Prostate gland (tissue), 2 donors: ENCODE data around the gene TSPO. TPM values are rescaled to one million over a fixed set of nuclear protein-coding genes. Genes with fewer than 3 reads are reported as not detected.

Experiments used
- DNase-seq: peaks from one replicate; pipeline ENCODE4 v3.0.0-alpha.2; 2019; ENCODE audit warnings: low spot score
- H3K27ac ChIP-seq, 2 donors: fragments of 200-600 bp; sonication (generic); 2 replicates each; pipeline ENCODE4 v1.5.1; 2017 to 2019
- H3K27me3 ChIP-seq: fragments of 200-600 bp; sonication (generic); replicated peaks from 2 replicates; pipeline ENCODE4 v1.5.1; 2019; ENCODE audit not compliant: insufficient read depth
- H3K36me3 ChIP-seq, 2 donors: fragments of 200-600 bp; sonication (generic); 1 replicate in 1 of 2; 2 replicates in 1 of 2; pipeline versions ENCODE4 v1.5.1 to v1.8.1; 2017 to 2019
- H3K4me1 ChIP-seq: fragments of 200-600 bp; sonication (generic); replicated peaks from 2 replicates; pipeline ENCODE4 v1.5.1; 2019
- H3K4me3 ChIP-seq, 2 donors: fragments of 200-600 bp; sonication (generic); 2 replicates each; pipeline ENCODE4 v1.5.1; 2017 to 2019
- H3K9me3 ChIP-seq: fragments of 200-600 bp; sonication (generic); 2 replicates; pipeline ENCODE4 v1.5.1; 2017
- POLR2A ChIP-seq: fragments of 450-650 bp; IDR thresholded peaks from one replicate; pipeline ENCODE4 v1.6.1; 2016; ENCODE audit warnings: antibody characterized with exemption, mild to moderate bottlenecking
- POLR2AphosphoS5 ChIP-seq: sonication (generic); formaldehyde crosslinking; IDR thresholded peaks from one replicate; pipeline ENCODE4 v1.6.1; 2017; ENCODE audit warnings: antibody characterized with exemption
- WGBS: methylation state at CpG from one replicate; pipeline ENCODE4 v1.1.5; 2018; 5-methylcytosine and 5-hydroxymethylcytosine counted together
- intact Hi-C: fragments of 100-400 bp; cut with DNase I; formaldehyde crosslinking; loops from one replicate; pipeline ENCODE4 v1.14.2; 2022
- total RNA-seq, 2 donors: library from RNA; depleted of rRNA; stranded (reverse); fragments of >200 nt; gene quantifications; one replicate each; pipeline ENCODE4 v1.1.0, GENCODE V29; 2016
- TF ChIP-seq, protein P1 (sequence below), 4 experiments: fragments of 200-600 bp in 2 of 4; fragments of 450-650 bp in 2 of 4; sonication (generic) in 2 of 4; IDR thresholded peaks; 1 replicate in 3 of 4; 2 replicates in 1 of 4; pipeline ENCODE4 v1.5.1; 2016 to 2019; ENCODE audit warnings: antibody characterized with exemption in 4 of 4, mild to moderate bottlenecking in 2 of 4, moderate library complexity in 2 of 4

The TSPO gene
- total RNA-seq, 2 donors from 2014 or later = 238 to 575 TPM

DNA sequence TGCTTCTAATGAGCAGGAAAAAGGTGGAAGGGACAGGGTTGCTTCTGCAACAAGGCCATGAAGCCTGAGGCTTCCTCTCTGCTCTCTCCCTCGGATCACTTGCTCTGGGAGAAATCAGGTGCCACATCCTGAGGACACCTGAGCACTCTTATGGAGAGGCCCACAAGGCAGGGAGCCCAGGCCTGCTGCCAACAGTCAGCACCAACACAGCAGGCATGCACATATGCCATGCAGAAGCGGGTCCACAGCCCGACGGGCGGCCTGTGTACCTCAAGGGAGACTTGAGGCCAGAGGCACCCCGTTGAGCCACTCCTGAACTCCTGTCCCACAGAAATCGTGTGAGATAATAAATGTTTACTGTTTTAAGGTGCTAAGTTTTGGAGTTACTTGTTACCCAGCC, 26.1 kb downstream of the TSPO start:
- peaks cover 9 to 11% of the 10 kb centered on the region in 2 donors for H3K36me3 ChIP-seq
- no peak for DNase-seq
- WGBS = 87% methylated on average over 7 of the region's 7 CpGs

DNA sequence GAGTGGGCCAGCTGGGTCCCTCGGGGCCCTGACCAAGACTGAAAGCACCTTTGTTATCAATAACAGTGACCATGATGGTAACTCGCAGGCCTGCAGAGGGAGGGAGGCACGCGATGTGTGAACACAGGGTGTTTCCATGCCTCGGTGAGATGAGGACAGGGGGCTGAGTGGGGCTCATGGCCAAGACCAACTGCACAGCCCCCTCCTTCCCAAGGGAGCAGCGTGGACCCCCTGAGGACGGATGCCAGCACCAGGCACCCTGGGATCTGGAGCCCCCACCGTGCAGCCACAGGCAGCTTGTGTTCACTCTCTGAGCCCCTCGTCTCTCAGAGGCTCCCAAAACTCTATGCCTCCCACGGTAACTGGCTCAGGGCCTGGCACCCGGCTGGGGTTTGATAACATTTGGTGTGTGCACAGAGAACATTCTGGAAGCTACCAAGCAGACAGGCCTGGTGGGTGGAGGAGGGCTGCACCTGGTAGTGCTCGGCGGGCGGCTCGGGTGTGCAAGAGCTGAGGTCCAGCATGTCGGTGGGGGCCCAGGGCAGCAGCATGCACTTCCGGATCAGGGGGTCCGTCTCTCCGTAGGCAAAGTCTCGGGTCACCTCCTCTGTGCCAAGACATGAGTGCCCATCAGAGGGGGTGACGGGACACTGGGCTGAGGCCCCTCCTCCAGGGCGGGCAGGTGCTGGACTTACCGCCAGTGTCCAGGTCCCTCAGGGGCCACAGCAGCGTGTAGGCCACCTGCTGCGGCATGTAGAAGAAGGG, 28.0 kb downstream of the TSPO start:
- Histone ChIP-seq H3K9me3 (no peaks in the 10 kb centered on the region), H3K36me3 (peaks cover 0 to 11% of the 10 kb centered on the region in 2 donors), H3K4me3 (no peak overlapping the region), H3K27ac (no peak overlapping the region), H3K27me3 (no peaks in the 10 kb centered on the region), H3K4me1 (peaks cover 2% of the 10 kb centered on the region)
- intact Hi-C loops = no loop called here
- no peak for DNase-seq
- WGBS = 97% methylated on average over 25 of the region's 25 CpGs
- no peak for TF ChIP-seq POLR2AphosphoS5
- no peak for TF ChIP-seq POLR2A
- TF ChIP-seq, protein P1, sequence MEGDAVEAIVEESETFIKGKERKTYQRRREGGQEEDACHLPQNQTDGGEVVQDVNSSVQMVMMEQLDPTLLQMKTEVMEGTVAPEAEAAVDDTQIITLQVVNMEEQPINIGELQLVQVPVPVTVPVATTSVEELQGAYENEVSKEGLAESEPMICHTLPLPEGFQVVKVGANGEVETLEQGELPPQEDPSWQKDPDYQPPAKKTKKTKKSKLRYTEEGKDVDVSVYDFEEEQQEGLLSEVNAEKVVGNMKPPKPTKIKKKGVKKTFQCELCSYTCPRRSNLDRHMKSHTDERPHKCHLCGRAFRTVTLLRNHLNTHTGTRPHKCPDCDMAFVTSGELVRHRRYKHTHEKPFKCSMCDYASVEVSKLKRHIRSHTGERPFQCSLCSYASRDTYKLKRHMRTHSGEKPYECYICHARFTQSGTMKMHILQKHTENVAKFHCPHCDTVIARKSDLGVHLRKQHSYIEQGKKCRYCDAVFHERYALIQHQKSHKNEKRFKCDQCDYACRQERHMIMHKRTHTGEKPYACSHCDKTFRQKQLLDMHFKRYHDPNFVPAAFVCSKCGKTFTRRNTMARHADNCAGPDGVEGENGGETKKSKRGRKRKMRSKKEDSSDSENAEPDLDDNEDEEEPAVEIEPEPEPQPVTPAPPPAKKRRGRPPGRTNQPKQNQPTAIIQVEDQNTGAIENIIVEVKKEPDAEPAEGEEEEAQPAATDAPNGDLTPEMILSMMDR (IDR thresholded peaks at IDR 0.05) = no peak

More for the DNA sequence above, 26.1 kb downstream of the TSPO start:
- intact Hi-C loops = no loop called here
- Histone ChIP-seq H3K27ac (no peak overlapping the region), H3K27me3 (no peaks in the 10 kb centered on the region), H3K4me3 (no peak overlapping the region), H3K9me3 (no peaks in the 10 kb centered on the region), H3K4me1 (no peaks in the 10 kb centered on the region)
- TF ChIP-seq POLR2AphosphoS5 (no peak), POLR2A (no peak)
- TF ChIP-seq, protein P1 (IDR thresholded peaks at IDR 0.05) = no peak

DNA sequence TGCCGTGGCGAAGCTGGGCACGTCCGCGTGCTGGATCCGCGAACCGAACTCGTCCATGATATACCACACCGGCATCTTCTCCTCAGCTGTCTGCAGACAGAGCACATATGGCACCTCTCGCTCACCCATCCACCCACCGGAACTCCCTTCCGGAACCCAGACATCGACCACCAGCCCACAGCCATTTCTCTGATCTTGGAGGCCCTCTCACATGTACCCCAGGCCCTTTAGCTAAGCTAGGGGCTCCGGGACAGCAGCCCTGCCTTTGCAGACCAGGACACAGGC, 28.5 kb downstream of the TSPO start:
- H3K9me3 ChIP-seq = no peaks in the 10 kb centered on the region
- intact Hi-C loops = no loop called here
- 98% methylated on average over 15 of the region's 15 CpGs for WGBS
- H3K27ac ChIP-seq = no peak overlapping the region
- no peaks in the 10 kb centered on the region for H3K27me3 ChIP-seq
- peaks cover 3% of the 10 kb centered on the region for H3K4me1 ChIP-seq
- peaks cover 0 to 11% of the 10 kb centered on the region in 2 donors for H3K36me3 ChIP-seq
- no peak overlapping the region for H3K4me3 ChIP-seq
- TF ChIP-seq, protein P1 (IDR thresholded peaks at IDR 0.05) = no peak
- TF ChIP-seq POLR2A (no peak), POLR2AphosphoS5 (no peak)
- DNase-seq = no peak

DNA sequence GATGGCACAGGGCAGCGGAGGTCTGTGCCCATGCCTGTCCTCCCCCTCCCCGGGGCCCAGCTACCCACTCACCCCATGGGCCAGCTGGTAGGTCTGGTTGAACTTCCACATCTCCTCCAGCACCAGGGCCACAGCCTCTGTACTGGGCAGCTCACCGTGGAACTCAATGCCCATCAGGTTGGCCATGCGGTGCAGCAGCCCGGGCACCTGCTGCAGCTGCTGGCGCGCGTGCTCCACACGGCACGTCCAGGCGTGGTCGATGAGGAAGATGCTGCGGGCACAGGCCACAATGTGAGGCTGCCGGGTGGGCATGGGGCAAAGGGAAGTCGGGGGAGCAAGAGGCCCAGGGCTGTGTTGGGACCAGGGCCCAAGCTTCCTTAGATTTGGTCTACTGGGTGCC, 29.3 kb downstream of the TSPO start:
- TF ChIP-seq POLR2A (no peak), POLR2AphosphoS5 (no peak)
- TF ChIP-seq, protein P1 (IDR thresholded peaks at IDR 0.05) = no peak
- H3K4me3 ChIP-seq = no peak overlapping the region
- H3K9me3 ChIP-seq = no peaks in the 10 kb centered on the region
- 90% methylated on average over 10 of the region's 15 CpGs for WGBS
- H3K27me3 ChIP-seq = no peaks in the 10 kb centered on the region
- peaks cover 3% of the 10 kb centered on the region for H3K4me1 ChIP-seq
- H3K36me3 ChIP-seq = peaks cover 0 to 11% of the 10 kb centered on the region in 2 donors
- no peak overlapping the region for H3K27ac ChIP-seq
- DNase-seq = no peak
- intact Hi-C loops = no loop called here
